NCI-H128 (cell line): Measurements from ENCODE around the gene FRMPD4.
"Not testable (repeated sequence)": the region's sequence is repeated elsewhere in the genome, so short reads cannot be mapped to it uniquely, and the experiment has no call there.

Experiments
- DNase-seq: peaks from one replicate; lab custom pipeline; 2025; ENCODE audit not compliant: unreplicated experiment; lab: John Stamatoyannopoulos, UW

Gene FRMPD4

GRCh38 chrX:12494400-12495138 lies 356.3 kb downstream of the FRMPD4 start:
- DNase-seq = no peak

- no peak for DNase-seq
These were observed 358.1 kb downstream of the FRMPD4 start for GRCh38 chrX:12496343-12496742.

- DNase-seq = no peak
These were observed 359.7 kb downstream of the FRMPD4 start for GRCh38 chrX:12497832-12498591.

DNA sequence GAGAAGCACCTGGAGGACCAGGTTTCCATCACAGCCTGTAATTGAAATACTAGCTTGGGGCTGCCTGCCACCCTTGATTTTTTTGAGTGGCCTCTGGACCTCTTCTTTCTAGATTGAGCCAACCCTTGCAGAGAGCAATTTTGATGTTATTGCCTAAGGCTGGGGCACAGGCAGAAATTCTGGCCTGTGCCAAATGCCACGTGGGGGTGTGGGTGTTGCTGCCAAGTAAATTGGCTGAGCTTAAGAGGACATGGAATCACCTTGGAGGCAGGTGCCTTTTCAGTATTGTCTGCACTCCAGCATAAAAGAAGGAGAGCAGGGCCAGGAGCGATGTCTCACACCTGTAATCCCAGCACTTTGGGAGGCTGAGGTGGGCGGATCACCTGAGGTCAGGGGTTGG lies 366.9 kb downstream of the FRMPD4 start:
- no peak for DNase-seq

DNA sequence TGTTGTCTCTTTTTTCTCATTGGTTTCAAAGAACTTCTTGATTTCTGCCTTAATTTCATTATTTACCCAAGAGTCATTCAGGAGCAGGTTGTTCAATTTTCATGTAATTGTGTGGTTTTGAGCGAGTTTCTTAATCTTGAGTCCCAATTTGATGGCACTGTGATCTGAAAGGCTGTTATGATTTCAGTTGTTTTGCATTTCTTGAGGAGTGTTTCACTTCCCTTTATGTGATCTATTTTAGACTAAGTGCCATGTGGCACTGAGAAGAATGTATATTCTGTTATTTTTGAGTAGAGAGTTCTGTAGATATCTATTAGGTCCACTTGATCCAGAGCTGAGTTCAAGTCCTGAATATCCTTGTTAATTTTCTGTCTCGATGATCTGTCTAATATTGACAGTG lies 377.1 kb downstream of the FRMPD4 start:
- DNase-seq = not testable (repeated sequence)

- DNase-seq = no peak
These were observed 388.0 kb downstream of the FRMPD4 start for GRCh38 chrX:12526306-12526705.

DNA sequence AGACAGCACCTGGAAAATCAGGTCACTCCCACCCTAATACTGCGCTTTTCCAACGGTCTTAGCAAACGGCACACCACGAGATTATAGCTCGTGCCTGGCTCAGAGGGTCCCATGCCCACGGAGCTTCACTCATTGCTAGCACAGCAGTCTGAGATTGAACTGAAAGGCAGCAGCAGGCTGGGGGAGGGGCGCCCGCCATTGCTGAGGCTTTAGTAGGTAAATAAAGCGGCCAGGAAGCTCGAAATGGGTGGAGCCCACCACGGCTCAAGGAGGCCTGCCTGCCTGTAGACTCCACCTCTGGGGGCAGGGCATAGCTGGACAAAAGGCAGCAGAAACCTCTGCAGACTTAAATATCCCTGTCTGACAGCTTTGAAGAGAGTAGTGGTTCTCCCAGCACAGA lies 399.8 kb downstream of the FRMPD4 start:
- DNase-seq = not testable (repeated sequence)

DNA sequence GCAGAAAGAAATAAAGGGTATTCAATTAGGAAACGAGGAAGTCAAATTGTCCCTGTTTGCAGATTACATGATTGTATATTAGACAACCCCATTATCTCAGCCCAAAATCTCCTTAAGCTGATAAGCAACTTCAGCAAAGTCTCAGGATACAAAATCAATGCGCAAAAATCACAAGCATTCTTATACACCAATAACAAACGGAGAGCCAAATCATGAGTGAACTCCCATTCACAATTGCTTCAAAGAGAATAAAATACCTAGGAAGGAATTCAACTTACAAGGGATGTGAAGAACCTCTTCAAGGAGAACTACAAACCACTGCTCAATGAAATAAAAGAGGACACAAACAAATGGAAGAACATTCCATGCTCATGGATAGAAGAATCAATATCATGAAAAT lies 404.0 kb downstream of the FRMPD4 start:
- not testable (repeated sequence) for DNase-seq

- DNase-seq = no peak
These were observed 410.1 kb downstream of the FRMPD4 start for GRCh38 chrX:12548341-12548740.

GRCh38 chrX:12548746-12549145 lies 410.5 kb downstream of the FRMPD4 start:
- DNase-seq = no peak

- DNase-seq = no peak
These were observed 415.9 kb downstream of the FRMPD4 start for GRCh38 chrX:12554206-12554605.

DNA sequence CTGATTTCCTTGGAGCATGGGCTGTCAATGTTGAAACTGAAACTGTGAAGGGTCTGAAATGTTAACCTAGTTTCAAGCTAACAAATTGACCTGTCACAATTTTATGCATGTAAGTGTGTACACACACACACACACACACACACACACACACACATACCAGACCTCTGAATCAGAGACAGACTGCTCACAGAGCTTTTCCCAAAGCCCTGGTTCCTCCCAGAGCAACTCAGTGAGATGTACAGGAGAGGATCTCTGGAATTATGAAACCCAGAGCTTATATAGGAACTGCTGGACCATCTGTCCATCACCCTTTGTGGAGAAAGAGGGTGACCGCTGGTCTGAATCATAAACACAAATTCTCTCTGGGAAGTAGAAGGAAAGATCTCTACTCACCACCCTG lies 424.8 kb downstream of the FRMPD4 start:
- no peak for DNase-seq

- no peak for DNase-seq
These were observed 425.9 kb downstream of the FRMPD4 start for GRCh38 chrX:12564221-12564620.

DNA sequence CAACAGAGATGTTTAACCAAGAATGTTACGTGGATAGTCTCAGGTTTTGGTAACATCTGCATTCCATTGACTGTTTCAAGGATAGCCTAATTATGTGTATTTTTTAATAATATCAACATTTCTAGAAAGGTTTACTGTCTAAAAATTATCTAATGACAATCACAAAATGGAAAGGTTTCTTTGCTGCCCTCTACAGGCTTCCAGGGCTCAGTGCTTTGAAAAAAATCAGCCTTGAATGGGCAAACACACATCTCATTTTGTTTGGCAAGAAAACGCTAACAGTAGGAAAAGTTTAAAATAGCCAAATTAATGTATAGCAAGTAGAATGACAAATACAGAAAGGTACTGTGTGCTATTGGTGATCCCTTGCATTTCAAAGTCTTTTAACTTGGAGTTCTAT lies 429.6 kb downstream of the FRMPD4 start:
- DNase-seq = no peak

GRCh38 chrX:12570859-12571501 lies 432.7 kb downstream of the FRMPD4 start:
- no peak for DNase-seq

DNA sequence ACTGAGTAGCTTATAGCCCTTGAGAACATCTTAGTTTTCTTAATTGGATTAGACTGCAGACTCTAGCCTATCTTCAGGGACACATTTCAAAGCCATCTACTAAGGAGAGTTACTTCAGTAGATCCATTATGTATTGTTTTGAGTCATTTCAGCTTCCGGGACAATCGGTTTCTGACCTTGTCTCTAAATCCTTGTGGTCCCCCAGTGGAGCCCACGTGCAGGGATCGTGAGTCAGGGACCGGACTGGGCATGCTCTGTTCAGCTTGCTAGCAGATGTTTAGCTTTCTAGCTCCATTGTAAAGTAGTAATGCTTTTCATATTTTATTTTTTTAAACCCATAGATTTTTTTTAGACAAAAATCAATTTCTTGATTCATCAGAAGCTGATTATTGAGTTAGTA lies 441.0 kb downstream of the FRMPD4 start:
- DNase-seq = no peak

DNA sequence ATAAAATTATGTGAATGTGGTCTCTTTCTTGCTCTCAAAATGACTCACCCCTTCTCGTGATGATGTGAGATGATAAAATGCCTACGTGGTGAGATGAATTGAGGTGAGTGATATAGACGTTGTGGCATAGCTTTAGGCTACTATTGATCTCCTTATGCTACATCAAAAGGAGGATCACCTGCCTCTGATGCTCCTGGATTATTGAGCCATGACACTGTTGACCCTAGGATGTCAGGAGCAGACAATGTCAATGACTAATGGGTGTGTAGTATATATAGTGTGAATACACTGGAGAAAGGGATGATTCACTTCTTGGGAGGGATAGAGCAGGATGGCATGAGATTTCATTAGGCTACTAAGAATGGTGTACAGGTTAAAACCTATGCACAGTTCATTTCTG lies 442.3 kb downstream of the FRMPD4 start:
- no peak for DNase-seq

GRCh38 chrX:12581546-12581945 lies 443.3 kb downstream of the FRMPD4 start:
- DNase-seq = no peak

GRCh38 chrX:12582649-12583048 lies 444.4 kb downstream of the FRMPD4 start:
- no peak for DNase-seq

GRCh38 chrX:12583543-12583942 lies 445.3 kb downstream of the FRMPD4 start:
- no peak for DNase-seq

- DNase-seq = no peak
These were observed 457.4 kb downstream of the FRMPD4 start for GRCh38 chrX:12595720-12596119.

DNA sequence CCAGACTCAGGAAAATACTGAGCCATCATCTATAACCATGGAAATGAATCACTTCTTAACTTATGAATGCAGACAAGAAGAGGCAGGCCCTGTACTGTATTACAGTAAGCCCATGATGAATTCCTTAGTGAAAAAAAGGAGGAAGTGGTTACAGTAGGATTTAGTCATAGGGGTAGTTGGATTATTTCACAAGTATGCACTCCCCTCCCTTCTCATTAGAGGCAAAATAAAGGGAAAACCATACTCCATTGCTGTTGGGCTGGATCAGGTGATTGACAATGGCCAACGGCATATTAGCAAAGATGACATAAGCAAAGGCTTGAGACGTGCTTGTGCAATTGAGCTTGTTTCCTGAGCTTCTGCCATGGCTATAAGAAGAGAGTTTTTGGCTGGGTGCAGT lies 471.8 kb downstream of the FRMPD4 start:
- no peak for DNase-seq
